GM12873 (cell line): Measurements from ENCODE around the gene RFPL2.

Experiments used
- TF ChIP-seq, protein P1 (sequence below): IDR thresholded peaks from 2 replicates; pipeline ENCODE4 v1.5.1; 2012; ENCODE audit warnings: low read depth, mild to moderate bottlenecking, moderate library complexity, low read length, control low read depth; ENCODE audit not compliant: insufficient read depth; ENCODE audit errors: missing control alignments

The RFPL2 gene

DNA sequence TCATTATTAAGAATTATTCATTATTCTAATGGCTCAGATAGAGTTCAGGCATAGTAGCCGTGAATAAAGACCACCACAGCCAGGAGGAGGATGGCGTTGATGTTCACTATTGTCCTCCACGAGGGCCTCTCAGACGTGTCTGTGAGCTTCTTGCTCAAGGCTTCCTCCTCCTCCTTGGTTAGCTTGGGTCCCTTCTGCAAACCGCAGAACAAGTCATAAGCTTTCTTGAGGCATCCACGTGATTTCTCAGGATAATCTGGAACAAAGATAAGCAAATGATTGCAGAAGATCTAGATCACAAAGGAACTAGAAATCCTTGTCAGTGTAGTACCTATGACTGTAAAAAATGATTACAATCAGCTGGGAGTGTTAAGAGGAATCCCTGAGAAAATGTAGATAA lies 13.6 kb upstream of the RFPL2 start:
- TF ChIP-seq, protein P1, sequence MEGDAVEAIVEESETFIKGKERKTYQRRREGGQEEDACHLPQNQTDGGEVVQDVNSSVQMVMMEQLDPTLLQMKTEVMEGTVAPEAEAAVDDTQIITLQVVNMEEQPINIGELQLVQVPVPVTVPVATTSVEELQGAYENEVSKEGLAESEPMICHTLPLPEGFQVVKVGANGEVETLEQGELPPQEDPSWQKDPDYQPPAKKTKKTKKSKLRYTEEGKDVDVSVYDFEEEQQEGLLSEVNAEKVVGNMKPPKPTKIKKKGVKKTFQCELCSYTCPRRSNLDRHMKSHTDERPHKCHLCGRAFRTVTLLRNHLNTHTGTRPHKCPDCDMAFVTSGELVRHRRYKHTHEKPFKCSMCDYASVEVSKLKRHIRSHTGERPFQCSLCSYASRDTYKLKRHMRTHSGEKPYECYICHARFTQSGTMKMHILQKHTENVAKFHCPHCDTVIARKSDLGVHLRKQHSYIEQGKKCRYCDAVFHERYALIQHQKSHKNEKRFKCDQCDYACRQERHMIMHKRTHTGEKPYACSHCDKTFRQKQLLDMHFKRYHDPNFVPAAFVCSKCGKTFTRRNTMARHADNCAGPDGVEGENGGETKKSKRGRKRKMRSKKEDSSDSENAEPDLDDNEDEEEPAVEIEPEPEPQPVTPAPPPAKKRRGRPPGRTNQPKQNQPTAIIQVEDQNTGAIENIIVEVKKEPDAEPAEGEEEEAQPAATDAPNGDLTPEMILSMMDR, result no peak

DNA sequence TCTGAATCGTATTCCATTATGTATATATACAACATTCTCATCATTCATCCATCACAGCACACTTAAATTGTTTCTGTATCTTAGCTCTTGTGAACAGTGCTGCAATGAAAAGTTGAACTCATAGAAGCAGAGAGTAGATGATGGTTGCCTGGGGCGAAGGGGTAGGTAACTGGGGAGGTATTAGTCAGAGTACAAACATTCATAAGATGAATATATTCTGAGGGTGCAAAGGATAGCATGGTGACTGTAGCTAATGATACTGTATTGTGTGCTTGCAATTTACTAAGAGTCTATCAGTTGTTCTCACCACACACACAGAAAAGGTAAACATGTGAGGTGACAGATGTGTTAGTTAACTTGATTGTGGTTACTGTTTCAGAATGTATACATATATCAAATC lies 12.6 kb upstream of the RFPL2 start:
- TF ChIP-seq, protein P1, result no peak

DNA sequence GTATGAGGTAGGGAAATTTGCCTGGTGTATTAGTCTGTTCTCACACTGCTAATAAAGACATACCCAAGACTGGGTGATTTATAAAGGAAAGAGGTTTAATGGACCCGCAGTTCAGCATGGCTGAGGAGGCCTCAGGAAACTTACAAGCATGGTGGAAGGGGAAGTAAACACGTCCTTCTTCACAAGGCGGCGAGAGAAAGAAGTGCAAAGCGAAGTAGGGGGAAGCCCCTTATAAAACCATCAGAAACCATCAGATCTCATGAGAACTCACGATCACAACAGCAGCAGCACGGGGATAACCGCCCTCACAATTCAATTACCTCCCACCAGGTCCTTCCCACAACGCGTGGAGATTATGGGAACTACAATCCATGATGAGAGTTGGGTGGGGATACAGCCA lies 12.0 kb upstream of the RFPL2 start:
- TF ChIP-seq, protein P1, result no peak

DNA sequence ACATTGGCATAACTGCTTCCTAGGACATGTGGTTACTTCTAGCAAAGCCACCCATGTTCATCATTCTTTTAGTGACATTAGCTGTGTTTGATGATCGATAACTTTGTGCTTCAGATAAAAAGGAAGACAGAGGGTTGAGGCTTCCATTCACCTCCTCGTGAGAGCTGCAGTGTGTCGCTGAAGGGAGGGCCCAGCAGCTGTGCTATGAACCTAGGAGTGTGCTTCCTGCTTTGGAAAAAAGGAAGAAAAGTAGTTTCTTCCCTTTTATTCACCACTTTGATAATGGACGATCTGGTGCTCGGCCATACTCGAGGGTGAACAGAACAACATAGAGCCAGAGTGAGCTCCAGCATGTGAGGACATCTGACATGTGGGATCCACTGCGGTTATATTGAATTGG lies 6.1 kb upstream of the RFPL2 start:
- TF ChIP-seq, protein P1, result no peak

DNA sequence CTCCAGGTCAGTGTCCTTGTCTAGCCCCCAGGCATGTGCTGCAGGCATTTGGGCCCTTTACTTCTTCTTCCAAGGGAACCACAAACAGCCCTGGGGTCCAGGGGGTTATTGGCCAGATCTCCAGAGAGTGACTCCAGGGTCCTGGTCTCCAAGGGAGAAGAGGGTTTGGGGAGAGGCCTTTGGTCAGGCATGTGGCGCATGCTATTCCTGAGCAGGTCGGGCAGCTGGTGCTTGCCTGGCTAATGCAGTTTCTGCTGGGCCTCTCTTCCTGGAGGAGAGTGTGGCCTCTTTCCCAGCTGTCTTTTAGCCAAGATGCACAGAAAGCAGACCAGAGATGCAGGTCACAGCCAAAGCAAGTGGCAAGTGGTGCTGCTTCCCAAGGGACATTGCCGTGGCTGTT lies 3.8 kb upstream of the RFPL2 start:
- TF ChIP-seq, protein P1, result no peak

DNA sequence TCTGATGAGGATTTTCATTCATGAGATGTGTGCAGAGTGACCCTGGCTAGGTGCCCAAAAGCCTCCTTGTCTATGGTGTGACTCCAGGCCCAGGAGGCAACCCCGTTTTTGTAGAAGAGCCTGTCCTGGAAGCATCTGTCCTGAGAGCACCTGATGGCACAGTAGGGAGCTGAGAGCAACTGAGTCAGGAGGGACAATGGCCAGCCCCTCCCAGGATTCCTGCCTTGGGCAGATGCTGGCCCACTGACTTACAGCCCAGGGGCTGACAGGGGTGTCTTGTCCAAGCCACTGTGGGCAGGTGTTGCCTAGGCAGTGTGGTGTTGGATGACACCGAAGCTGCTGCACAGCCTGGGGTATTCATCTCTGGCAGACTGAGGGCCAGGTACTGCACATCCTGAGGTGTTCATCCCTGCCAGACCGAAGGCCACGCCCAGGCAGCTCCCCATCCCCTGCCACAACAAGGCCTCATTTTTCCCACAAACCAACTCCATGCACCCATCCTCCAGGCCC lies 3.2 kb upstream of the RFPL2 start:
- TF ChIP-seq, protein P1, result no peak

DNA sequence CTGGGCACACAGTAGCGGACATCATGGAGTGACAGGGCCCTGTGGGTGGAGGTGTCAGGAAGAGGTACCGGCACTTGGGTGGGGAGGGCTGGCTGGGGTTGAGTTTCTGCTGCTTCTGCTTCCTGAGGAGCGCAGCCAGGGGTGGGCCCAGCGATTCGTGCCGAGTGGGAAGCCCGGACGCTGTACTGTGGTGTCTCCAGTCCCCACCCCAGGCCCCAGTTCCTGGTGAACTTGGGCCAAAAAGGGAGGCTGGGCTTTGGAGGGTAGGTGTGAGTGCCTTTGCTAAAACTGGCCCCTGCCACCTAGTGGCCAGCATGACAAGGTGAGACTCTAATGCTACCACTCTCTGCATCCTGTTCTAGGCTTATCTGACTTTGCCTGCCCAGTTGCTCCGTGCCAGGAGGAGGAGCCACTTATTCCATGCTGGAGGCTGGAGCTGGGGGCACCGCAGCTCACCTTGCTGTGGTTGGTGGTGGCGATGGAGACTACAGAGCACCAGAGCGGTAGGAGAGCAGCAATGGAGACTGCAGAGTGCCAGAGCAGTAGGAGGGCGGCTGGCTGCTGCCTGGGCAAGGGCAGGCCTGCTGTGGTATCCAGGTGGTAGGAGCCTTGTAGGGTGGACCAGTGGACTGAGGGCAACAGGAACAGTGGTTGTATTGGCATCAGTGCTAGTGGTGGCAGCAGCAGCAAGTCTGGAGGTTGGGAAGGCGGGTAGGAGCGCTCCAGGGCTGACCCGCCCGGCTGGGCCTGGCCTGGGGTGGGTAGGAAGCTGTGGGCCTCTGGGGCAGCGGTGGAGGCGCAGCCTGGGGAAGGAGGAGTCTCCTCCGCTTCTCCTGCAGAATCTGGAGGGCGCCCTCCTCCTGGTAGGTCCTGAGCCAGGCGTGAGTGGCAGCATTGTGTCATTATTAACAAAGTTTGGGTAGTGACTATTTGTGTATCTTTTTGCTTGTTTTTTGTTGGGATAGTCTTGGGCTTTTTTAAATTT lies 2.2 kb upstream of the RFPL2 start:
- TF ChIP-seq, protein P1, result peak; percentile 83
